GM18498 (cell line): ENCODE data around the gene STAT5A.
"Not testable (repeated sequence)": the region's sequence is repeated elsewhere in the genome, so short reads cannot be mapped to it uniquely, and the experiment has no call there.

Experiments used
- ATAC-seq: cut with Tn5 transposase; IDR thresholded peaks from one replicate; pipeline ENCODE4 v1.9.1; 2021; ENCODE audit warnings: mild to moderate bottlenecking, moderate library complexity; ENCODE audit not compliant: unreplicated experiment

STAT5A gene

GRCh38 chr17:42359133-42359532 lies 70.8 kb downstream of the STAT5A start:
- ATAC-seq: no peak

- not testable (repeated sequence) for ATAC-seq
Measured at GRCh38 chr17:42360388-42360787, 72.1 kb downstream of the STAT5A start.
